WTC11 (cell line): ENCODE data around the gene NELL1. TPM values are rescaled to one million over a fixed set of nuclear protein-coding genes. Genes with fewer than 3 reads are reported as not detected.

Experiments
- ATAC-seq: fragments of 200-7000 bp; cut with Tn5 transposase; 2 replicates; pipeline ENCODE4 v1.10.0; 2021; ENCODE audit warnings: mild to moderate bottlenecking, moderate library complexity
- CTCF ChIA-PET: fragments of 300-600 bp; sonication (Branson Sonifier 250); formaldehyde crosslinking; loops from one replicate; lab custom pipeline; 2021; ENCODE audit warnings: antibody characterized with exemption; lab: Charles Lee
- POLR2A ChIA-PET: fragments of 350-600 bp; sonication (Branson Sonifier 250); formaldehyde crosslinking; loops from one replicate; lab custom pipeline; 2021; ENCODE audit warnings: antibody characterized with exemption; lab: Charles Lee
- DNase-seq: peaks from one replicate; pipeline ENCODE4 v3.0.0; 2021; ENCODE audit warnings: low spot score
- H3K27ac Mint-ChIP-seq: 2 replicates; pipeline ENCODE4 v1.8.0; 2021; ENCODE audit warnings: mixed read lengths
- H3K27me3 Mint-ChIP-seq: 2 replicates; pipeline ENCODE4 v1.8.0; 2021; ENCODE audit warnings: low read depth, mild to moderate bottlenecking, moderate library complexity, mixed read lengths
- H3K36me3 Mint-ChIP-seq: 2 replicates; pipeline ENCODE4 v1.8.0; 2021; ENCODE audit warnings: mixed read lengths
- H3K4me1 Mint-ChIP-seq: 2 replicates; pipeline ENCODE4 v1.8.0; 2022; ENCODE audit warnings: mixed read lengths
- H3K4me3 Mint-ChIP-seq: 2 replicates; pipeline ENCODE4 v1.8.0; 2021; ENCODE audit warnings: mild to moderate bottlenecking, moderate library complexity, mixed read lengths
- H3K9me3 Mint-ChIP-seq: 2 replicates; pipeline ENCODE4 v1.8.0; 2021; ENCODE audit warnings: mixed read lengths
- CREB1 ChIP-seq: sonication (generic); formaldehyde crosslinking; IDR thresholded peaks from 2 replicates; pipeline ENCODE4 v1.8.0; 2023; ENCODE audit warnings: mild to moderate bottlenecking, missing genetic modification reagents
- FOXP1 ChIP-seq: sonication (generic); formaldehyde crosslinking; IDR thresholded peaks from 2 replicates; pipeline ENCODE4 v1.8.0; 2022; ENCODE audit warnings: missing genetic modification reagents, mild to moderate bottlenecking, moderate library complexity, borderline replicate concordance
- NFATC4 ChIP-seq: fragments of 250-450 bp; sonication (Bioruptor Pico); IDR thresholded peaks from 2 replicates; pipeline ENCODE4 v1.9.0; 2021; ENCODE audit warnings: mild to moderate bottlenecking
- SMAD4 ChIP-seq: sonication (generic); formaldehyde crosslinking; IDR thresholded peaks from 2 replicates; pipeline ENCODE4 v1.8.0; 2022; ENCODE audit warnings: mild to moderate bottlenecking, missing genetic modification reagents
- ZNF263 ChIP-seq: sonication (generic); formaldehyde crosslinking; IDR thresholded peaks from 2 replicates; pipeline ENCODE4 v1.8.1; 2022; ENCODE audit warnings: low read depth, mild to moderate bottlenecking, moderate library complexity, missing genetic modification reagents
- total RNA-seq: library from RNA; stranded (reverse); gene quantifications from 3 replicates; pipeline ENCODE4 v1.2.3, GENCODE V29; 2021
- TF ChIP-seq, protein P1 (sequence below): sonication (generic); formaldehyde crosslinking; IDR thresholded peaks from 2 replicates; pipeline ENCODE4 v1.8.1; 2022; ENCODE audit warnings: mild to moderate bottlenecking, moderate library complexity, missing genetic modification reagents
- TF ChIP-seq, protein P2 (sequence below): sonication (generic); formaldehyde crosslinking; IDR thresholded peaks from 2 replicates; pipeline ENCODE4 v1.8.0; 2022; ENCODE audit warnings: mild to moderate bottlenecking, missing genetic modification reagents
- TF ChIP-seq, protein P3 (sequence below): sonication (generic); formaldehyde crosslinking; IDR thresholded peaks from 2 replicates; pipeline ENCODE4 v1.8.1; 2023; ENCODE audit warnings: mild to moderate bottlenecking, moderate library complexity, missing genetic modification reagents
- TF ChIP-seq, protein P4 (sequence below): sonication (generic); formaldehyde crosslinking; conservative IDR thresholded peaks from 2 replicates; pipeline ENCODE4 v1.8.1; 2022; ENCODE audit warnings: mild to moderate bottlenecking, missing genetic modification reagents
- TF ChIP-seq, protein P5 (sequence below): sonication (generic); formaldehyde crosslinking; IDR thresholded peaks from 2 replicates; pipeline ENCODE4 v1.8.0; 2023; ENCODE audit warnings: mild to moderate bottlenecking, missing genetic modification reagents
- TF ChIP-seq, protein P6 (sequence below): sonication (generic); formaldehyde crosslinking; IDR thresholded peaks from 2 replicates; pipeline ENCODE4 v1.8.1; 2022; ENCODE audit warnings: mild to moderate bottlenecking, missing genetic modification reagents, moderate library complexity, borderline replicate concordance
- TF ChIP-seq, protein P7 (sequence below): sonication (generic); formaldehyde crosslinking; IDR thresholded peaks from 2 replicates; pipeline ENCODE4 v1.8.0; 2022; ENCODE audit warnings: missing genetic modification reagents

The NELL1 gene
- total RNA-seq, 1 experiment from 2014 or later, result 1.8 TPM

DNA sequence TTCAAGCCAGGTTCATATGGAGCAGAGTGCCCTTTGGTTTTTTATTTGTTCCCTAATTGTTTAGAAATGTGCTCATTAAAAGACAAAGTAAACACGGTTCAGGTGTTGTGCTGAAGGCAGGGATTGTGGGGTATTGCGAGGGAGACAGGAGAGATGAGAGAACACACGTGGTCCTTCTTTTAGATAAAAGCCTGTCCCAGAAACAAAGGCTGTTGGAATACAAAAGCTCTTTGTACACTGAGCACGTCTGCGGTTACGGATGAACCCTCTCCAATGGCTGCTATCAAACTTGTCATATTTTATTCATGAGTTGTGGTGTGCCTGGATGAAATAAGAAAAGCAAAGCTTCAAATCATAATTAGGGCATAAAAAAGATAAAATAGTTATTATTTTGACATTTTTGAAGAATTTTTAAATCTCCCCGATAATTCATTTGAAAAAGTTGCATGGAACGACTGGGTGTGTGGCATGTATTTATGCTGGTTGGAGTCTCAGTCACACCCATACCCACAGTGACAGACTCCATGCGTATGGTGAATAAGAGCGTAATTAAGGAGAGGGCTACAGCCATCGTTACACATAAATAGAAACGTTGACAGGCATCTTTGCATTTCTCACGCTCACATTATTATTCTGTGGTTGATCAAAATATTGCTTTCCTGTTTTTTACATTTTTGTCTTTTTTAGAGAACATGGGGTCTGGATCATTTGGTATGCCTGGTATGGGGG is 92.9 kb downstream of the NELL1 start (continued):
- TF ChIP-seq, protein P1, sequence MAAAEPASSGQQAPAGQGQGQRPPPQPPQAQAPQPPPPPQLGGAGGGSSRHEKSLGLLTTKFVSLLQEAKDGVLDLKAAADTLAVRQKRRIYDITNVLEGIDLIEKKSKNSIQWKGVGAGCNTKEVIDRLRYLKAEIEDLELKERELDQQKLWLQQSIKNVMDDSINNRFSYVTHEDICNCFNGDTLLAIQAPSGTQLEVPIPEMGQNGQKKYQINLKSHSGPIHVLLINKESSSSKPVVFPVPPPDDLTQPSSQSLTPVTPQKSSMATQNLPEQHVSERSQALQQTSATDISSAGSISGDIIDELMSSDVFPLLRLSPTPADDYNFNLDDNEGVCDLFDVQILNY (CRISPR knock-in tag), result no peak
- TF ChIP-seq, protein P2, sequence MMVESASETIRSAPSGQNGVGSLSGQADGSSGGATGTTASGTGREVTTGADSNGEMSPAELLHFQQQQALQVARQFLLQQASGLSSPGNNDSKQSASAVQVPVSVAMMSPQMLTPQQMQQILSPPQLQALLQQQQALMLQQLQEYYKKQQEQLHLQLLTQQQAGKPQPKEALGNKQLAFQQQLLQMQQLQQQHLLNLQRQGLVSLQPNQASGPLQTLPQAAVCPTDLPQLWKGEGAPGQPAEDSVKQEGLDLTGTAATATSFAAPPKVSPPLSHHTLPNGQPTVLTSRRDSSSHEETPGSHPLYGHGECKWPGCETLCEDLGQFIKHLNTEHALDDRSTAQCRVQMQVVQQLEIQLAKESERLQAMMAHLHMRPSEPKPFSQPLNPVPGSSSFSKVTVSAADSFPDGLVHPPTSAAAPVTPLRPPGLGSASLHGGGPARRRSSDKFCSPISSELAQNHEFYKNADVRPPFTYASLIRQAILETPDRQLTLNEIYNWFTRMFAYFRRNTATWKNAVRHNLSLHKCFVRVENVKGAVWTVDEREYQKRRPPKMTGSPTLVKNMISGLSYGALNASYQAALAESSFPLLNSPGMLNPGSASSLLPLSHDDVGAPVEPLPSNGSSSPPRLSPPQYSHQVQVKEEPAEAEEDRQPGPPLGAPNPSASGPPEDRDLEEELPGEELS (CRISPR knock-in tag), result no peak
- TF ChIP-seq, protein P3, sequence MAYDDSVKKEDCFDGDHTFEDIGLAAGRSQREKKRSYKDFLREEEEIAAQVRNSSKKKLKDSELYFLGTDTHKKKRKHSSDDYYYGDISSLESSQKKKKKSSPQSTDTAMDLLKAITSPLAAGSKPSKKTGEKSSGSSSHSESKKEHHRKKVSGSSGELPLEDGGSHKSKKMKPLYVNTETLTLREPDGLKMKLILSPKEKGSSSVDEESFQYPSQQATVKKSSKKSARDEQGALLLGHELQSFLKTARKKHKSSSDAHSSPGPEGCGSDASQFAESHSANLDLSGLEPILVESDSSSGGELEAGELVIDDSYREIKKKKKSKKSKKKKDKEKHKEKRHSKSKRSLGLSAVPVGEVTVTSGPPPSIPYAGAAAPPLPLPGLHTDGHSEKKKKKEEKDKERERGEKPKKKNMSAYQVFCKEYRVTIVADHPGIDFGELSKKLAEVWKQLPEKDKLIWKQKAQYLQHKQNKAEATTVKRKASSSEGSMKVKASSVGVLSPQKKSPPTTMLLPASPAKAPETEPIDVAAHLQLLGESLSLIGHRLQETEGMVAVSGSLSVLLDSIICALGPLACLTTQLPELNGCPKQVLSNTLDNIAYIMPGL (CRISPR knock-in tag), result no peak
- TF ChIP-seq, protein P4, sequence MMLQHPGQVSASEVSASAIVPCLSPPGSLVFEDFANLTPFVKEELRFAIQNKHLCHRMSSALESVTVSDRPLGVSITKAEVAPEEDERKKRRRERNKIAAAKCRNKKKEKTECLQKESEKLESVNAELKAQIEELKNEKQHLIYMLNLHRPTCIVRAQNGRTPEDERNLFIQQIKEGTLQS (CRISPR knock-in tag), result no peak
- TF ChIP-seq, protein P5, sequence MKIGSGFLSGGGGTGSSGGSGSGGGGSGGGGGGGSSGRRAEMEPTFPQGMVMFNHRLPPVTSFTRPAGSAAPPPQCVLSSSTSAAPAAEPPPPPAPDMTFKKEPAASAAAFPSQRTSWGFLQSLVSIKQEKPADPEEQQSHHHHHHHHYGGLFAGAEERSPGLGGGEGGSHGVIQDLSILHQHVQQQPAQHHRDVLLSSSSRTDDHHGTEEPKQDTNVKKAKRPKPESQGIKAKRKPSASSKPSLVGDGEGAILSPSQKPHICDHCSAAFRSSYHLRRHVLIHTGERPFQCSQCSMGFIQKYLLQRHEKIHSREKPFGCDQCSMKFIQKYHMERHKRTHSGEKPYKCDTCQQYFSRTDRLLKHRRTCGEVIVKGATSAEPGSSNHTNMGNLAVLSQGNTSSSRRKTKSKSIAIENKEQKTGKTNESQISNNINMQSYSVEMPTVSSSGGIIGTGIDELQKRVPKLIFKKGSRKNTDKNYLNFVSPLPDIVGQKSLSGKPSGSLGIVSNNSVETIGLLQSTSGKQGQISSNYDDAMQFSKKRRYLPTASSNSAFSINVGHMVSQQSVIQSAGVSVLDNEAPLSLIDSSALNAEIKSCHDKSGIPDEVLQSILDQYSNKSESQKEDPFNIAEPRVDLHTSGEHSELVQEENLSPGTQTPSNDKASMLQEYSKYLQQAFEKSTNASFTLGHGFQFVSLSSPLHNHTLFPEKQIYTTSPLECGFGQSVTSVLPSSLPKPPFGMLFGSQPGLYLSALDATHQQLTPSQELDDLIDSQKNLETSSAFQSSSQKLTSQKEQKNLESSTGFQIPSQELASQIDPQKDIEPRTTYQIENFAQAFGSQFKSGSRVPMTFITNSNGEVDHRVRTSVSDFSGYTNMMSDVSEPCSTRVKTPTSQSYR (CRISPR knock-in tag), result no peak
- no peak for TF ChIP-seq ZNF263
- TF ChIP-seq, protein P6, sequence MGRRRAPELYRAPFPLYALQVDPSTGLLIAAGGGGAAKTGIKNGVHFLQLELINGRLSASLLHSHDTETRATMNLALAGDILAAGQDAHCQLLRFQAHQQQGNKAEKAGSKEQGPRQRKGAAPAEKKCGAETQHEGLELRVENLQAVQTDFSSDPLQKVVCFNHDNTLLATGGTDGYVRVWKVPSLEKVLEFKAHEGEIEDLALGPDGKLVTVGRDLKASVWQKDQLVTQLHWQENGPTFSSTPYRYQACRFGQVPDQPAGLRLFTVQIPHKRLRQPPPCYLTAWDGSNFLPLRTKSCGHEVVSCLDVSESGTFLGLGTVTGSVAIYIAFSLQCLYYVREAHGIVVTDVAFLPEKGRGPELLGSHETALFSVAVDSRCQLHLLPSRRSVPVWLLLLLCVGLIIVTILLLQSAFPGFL (CRISPR knock-in tag), result no peak
- no peak for TF ChIP-seq FOXP1 (CRISPR knock-in tag)

DNA sequence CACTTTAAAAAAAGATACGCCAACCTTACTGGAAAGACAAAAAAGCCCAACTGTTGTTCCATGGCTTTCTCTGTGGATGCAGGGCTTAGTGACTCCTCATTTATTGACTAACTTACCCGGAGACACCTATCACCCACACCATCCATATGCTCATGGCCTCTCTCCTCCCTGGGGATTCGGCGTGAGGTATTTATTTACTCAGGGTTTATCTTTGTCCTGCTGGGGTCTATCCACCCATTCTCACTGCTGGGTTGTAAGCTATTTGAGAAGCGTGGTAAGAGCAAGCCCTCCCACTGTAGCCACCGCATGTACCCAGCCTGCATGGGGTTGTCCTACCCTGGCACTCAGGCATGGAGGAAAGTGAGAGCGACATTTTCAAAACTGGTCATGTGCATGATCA is 93.6 kb downstream of the NELL1 start:
- Mint-ChIP-seq H3K27ac (no peak overlapping the region), H3K4me3 (no peak overlapping the region), H3K4me1 (0 out of 2 replicates have a peak, but pooled peaks cover 3% of the 10 kb centered on the region), H3K9me3 (peaks cover 8% of the 10 kb centered on the region; the same call in 1 of the 2 replicates), H3K36me3 (no peaks in the 10 kb centered on the region), H3K27me3 (no peaks in the 10 kb centered on the region)
- ChIA-PET POLR2A (no interaction called here), CTCF (no interaction called here)
- no peak for ATAC-seq
- DNase-seq, result no peak
- TF ChIP-seq SMAD4 (CRISPR knock-in tag) (no peak), ZNF263 (no peak), CREB1 (CRISPR knock-in tag) (no peak), NFATC4 (CRISPR knock-in tag) (no peak)
- TF ChIP-seq, protein P7, sequence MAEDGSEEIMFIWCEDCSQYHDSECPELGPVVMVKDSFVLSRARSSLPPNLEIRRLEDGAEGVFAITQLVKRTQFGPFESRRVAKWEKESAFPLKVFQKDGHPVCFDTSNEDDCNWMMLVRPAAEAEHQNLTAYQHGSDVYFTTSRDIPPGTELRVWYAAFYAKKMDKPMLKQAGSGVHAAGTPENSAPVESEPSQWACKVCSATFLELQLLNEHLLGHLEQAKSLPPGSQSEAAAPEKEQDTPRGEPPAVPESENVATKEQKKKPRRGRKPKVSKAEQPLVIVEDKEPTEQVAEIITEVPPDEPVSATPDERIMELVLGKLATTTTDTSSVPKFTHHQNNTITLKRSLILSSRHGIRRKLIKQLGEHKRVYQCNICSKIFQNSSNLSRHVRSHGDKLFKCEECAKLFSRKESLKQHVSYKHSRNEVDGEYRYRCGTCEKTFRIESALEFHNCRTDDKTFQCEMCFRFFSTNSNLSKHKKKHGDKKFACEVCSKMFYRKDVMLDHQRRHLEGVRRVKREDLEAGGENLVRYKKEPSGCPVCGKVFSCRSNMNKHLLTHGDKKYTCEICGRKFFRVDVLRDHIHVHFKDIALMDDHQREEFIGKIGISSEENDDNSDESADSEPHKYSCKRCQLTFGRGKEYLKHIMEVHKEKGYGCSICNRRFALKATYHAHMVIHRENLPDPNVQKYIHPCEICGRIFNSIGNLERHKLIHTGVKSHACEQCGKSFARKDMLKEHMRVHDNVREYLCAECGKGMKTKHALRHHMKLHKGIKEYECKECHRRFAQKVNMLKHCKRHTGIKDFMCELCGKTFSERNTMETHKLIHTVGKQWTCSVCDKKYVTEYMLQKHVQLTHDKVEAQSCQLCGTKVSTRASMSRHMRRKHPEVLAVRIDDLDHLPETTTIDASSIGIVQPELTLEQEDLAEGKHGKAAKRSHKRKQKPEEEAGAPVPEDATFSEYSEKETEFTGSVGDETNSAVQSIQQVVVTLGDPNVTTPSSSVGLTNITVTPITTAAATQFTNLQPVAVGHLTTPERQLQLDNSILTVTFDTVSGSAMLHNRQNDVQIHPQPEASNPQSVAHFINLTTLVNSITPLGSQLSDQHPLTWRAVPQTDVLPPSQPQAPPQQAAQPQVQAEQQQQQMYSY (CRISPR knock-in tag), result no peak
